NCI-H524 (cell line): ENCODE data around the gene RBM17.
"Not testable (repeated sequence)": the region's sequence is repeated elsewhere in the genome, so short reads cannot be mapped to it uniquely, and the experiment has no call there.

Source experiments
- DNase-seq, 2 experiments: peaks; one replicate each; lab custom pipeline; 2025; lab: John Stamatoyannopoulos, UW

RBM17 gene

GRCh38 chr10:6112893-6113292 is 24.1 kb downstream of the RBM17 start:
- no peak for DNase-seq

DNA sequence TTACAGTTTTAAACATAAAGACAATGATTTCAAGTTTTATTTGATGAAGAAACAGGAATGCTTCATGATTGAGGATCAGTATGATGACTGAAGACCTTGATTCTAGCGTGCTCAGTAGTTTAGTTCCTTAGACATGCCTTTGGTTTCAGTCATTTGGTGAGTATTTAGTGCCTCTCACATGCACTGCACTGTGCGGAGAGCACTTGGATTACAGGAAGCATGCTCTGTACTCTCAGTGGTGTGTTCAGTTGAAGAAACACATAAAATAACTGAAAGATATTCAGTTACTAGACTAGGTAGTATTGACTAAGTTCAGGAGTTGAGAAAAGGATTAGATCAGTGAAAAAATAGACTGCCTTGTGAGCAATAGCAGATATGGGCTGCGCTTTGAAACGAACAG is 25.5 kb downstream of the RBM17 start:
- DNase-seq, result no peak

DNA sequence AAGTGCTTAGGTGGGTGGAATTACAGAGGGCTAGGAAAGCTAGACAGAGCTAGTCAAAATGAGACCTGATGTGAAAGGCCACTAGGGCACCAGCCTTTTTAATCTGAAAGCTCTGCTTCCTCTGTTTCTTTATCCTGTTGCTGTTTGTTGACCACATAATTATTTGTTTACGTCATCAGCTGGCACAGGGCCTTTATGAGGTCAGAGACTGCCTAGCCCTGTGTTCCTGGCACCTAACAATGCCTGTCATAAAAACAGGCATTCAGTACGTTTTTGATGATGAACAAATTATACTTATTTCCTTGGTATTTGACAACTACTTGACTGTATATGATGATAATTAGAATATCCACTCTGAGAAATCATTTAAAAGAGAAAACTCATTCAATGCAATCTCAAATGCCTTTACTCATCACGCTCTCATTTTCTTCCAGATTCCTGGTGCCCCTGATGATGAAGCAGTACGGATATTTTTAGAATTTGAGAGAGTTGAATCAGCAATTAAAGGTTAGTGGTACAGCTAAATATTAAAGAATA is 26.0 kb downstream of the RBM17 start:
- no peak for DNase-seq

DNA sequence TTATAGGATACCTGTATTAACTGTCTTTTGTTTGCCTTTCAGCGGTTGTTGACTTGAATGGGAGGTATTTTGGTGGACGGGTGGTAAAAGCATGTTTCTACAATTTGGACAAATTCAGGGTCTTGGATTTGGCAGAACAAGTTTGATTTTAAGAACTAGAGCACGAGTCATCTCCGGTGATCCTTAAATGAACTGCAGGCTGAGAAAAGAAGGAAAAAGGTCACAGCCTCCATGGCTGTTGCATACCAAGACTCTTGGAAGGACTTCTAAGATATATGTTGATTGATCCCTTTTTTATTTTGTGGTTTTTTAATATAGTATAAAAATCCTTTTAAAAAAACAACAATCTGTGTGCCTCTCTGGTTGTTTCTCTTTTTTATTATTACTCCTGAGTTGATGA is 26.6 kb downstream of the RBM17 start:
- no peak for DNase-seq

- DNase-seq, result no peak
These were observed 27.1 kb downstream of the RBM17 start for GRCh38 chr10:6115824-6116350.

GRCh38 chr10:6116806-6117205 is 28.0 kb downstream of the RBM17 start:
- no peak for DNase-seq

DNA sequence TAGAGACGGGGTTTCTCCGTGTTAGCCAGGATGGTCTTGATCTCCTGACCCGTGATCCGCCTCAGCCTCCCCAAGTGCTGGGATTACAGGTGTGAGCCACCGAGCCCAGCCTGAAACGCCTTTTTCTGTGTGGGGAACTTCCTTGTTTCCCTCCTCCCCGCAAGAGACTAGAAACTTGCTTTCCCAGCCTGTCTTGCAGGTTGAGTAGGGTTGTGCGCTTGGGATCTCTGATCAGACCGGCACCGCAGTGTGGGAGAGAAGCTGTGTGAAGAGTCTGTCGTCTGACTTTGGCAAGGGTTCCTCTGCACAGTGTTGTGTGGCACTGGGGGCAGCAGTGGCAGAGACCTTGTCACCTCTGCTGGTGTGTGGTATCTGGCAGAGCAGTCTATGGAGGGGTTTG is 28.9 kb downstream of the RBM17 start:
- DNase-seq, result no peak

- DNase-seq, result no peak
These were observed 30.6 kb downstream of the RBM17 start for GRCh38 chr10:6119423-6119822.

DNA sequence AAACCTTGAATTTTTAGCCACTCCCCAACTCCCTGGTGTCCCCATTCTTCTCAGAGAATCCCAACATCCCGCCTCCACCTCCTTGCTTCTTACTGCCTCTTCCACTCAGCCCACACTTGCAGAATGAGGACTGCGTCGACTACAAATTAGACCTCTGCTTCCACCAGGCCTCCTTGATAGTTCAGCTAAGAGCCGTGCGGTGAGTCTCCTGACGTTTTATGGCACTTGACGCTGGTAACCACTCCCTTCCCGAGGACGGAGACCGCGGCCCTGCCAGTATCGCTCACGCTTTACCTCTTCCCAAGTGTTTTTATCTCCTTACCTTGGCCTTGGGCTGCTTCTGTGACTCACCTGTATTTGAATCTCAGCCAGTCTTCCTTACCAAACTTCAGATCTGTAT is 31.1 kb downstream of the RBM17 start:
- no peak for DNase-seq

- DNase-seq, result no peak
These were observed 31.9 kb downstream of the RBM17 start for GRCh38 chr10:6120691-6121090.

GRCh38 chr10:6121146-6121545 is 32.3 kb downstream of the RBM17 start:
- no peak for DNase-seq

DNA sequence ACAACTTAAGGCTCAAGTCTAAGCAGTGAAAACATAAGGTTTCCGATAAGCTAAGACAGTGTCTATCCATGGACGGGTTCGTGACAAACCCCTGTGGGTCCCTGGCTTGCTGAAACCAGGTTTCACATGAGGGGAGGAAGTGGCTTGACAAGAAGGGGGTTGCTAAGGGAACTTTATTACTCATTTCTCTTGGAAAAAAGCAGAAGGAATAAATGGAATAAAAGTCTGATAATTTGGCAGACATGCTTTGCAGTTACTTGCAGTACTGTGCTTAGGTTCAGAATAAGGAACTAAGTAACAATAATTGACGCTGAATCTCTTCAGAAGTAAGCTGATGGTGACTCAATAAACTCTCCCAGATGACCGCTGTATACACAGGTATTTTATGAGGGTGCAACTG is 34.7 kb downstream of the RBM17 start:
- DNase-seq, result no peak

DNA sequence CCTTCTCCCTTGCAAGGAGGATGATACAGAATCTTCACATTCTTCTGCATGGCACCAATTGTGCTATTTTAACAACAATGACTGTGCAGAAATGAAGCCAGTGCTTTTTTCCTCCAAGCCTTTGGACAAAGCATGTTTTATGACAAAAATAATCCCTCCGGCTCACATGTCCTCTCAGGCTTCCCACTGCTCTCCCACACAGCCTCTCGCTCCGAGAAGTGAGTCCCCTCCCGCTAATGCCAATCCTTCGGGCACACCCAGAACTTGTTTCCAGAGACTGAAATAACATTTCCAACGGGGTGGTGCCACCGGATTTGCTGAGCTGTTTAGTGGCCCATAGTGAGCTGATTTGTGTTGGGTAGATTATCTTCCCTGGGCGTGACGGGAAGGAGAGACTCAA is 35.8 kb downstream of the RBM17 start:
- DNase-seq, result no peak

DNA sequence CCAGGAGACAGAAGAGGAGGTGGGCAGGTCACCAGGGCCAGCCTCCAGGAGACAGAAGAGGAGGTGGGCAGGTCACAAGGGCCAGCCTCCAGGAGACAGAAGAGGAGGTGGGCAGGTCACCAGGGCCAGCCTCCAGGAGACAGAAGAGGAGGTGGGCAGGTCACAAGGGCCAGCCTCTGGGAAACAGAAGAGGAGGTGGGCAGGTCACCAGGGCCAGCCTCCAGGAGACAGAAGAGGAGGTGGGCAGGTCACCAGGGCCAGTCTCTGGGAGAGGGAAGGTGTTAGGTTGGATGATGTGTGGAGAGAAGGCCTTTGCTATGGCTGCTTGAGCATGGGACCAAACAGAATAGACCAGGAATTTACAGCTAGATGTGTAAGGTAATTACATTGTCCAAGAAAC is 38.6 kb downstream of the RBM17 start:
- not testable (repeated sequence) for DNase-seq

- no peak for DNase-seq
These were observed 39.3 kb downstream of the RBM17 start for GRCh38 chr10:6128087-6128486.

GRCh38 chr10:6128591-6129251 is 39.9 kb downstream of the RBM17 start:
- peak; percentile 31 to 74 for DNase-seq

DNA sequence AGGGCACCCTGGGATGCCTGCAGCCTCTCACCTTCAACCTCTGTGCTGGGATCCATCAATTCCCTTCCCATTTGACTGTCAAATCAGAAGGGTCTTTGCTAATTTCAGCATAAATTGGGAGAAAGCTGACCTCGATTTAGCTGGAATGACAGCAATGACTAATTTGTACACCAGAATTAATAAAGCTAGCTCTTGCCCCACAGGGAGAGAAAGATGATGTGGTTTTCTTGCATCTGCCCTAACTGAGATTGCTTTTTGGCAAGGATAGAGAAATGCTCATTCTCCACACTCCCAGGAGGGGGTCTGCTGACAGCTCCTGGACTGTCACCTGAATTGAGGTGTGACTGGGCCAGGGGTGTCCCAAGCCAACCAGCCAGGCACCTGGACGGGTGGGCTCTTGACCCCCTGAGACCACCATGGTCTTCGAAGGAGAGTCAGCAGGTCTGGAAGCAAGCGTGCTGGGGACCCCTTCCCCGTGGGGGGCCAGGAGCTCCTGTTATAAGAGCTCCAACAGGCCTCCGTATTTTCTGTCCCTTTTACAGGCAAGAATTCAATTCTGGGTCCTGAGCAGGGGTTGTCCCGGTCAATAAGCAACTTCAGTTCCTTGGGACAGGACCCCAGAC is 42.1 kb downstream of the RBM17 start:
- no peak for DNase-seq

DNA sequence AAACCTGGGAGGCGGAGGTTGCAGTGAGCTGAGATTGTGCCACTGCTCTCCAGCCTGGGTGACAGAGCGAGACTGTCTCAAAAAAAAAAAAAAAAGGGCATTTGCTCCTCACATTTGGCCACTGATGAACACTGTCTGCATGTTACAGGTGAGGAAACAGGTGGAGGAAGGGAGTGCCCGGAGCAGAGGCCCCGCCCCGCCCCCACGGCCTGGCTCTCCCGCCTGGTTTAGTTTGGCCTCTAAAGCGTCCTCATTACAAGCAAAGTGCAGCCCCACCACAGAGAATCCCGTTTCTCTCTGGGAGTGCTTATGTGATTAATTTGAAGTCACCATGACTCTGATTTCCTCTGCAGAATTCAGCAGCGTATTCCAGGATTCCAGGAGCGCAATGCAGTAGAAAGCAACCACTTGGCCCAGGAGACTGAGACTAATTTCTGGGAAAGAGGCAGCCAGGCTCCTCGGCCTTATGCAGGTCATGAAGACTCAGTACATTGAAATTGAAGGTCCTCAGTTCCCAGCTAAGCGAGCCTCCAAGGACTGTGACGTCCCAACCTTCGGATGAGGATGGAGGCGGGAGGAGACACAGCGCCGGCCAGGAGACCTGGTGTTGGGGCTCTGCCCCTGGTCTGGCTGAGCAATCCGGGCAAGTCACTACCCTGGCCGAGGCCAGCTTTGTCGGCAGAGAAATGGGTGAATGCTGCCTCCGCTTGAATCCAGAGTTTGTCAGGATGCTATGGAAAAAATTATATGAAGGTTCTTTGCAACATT is 44.7 kb downstream of the RBM17 start:
- DNase-seq, result no peak

DNA sequence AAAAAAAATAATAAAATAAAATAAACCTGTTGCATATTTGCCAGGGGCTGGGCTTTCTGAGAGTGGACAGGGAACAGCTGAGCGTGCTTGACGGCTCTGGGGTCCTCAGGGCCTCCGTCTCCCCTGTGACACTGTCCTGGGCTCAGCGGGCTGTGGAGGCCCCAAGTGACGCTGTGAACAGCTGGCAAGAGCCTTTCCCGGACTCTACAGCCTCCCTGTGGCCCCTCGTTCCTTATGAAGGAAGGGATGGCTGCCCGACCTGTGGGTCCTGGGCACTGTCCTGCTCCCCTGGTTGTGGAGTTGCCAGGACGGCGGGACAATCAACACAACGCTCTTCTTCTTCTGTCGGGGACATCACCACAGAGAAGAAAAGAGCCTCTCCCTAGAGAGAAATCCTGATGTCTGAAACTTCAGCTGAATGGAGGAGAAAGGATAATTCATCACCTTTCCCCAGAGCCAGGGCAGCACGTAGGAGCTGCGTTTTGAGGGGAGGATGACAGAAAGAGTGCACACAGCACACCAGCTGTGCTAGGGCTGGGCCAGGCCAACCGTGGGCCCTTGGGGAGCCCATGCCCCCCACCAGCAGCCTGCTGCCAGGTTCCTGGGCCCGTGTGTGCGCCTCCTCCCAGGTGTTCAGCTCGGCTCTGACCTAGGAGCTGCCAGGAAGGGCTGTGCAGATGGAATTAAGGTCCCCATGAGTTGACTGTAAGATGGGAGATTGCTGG is 45.4 kb downstream of the RBM17 start:
- DNase-seq, result no peak

- DNase-seq, result no peak
These were observed 46.2 kb downstream of the RBM17 start for GRCh38 chr10:6135039-6135438.

DNA sequence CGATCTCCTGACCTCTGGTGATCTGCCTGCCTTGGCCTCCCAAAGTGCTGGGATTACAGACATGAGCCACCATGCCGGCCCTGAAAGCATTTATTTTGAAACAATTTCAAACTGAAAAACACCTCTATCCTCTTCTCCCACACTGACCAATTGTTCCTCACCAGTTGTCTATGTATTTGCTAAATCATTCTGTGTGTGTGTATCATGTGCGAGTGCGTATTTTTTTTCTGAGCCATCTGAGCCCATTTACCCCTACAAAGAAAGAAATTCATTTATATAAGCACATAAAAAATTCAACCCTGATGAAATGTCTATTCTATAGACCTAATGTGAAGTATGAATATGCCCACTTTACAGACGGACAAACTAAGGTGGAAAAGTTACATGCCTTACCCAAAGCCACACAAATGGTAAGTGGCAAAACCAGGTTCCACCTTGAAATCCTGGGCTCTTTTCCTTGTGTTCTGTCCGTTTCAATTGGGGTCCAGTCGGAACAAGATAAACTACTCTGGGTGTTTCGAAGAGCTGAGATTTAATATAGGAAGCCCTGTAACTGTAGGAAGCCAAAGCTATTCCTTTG is 46.8 kb downstream of the RBM17 start:
- no peak for DNase-seq
